Measurements from ENCODE around the gene IL1RL1. TPM values are rescaled to one million over a fixed set of nuclear protein-coding genes. Genes with fewer than 3 reads are reported as not detected.

The IL1RL1 gene
- total RNA-seq, 2 donors from 2014 or later: 4.8 to 65.3 TPM

- H3K27ac ChIP-seq: no peak overlapping the region
- H3K9me3 ChIP-seq: no peaks in the 10 kb centered on the region
- TF ChIP-seq CTCF (IDR thresholded peaks at IDR 0.05): no peak
- no peaks in the 10 kb centered on the region for H3K4me1 ChIP-seq
- no peaks in the 10 kb centered on the region for H3K27me3 ChIP-seq
- H3K36me3 ChIP-seq: no peaks in the 10 kb centered on the region
- no peak overlapping the region for H3K4me3 ChIP-seq
- no peak for DNase-seq (ENCODE audit: low spot score)
These were observed 35.2 kb downstream of the IL1RL1 start for GRCh38 chr2:102346381-102347130.

GRCh38 chr2:102350137-102350793 lies 38.9 kb downstream of the IL1RL1 start:
- Histone ChIP-seq H3K36me3 (no peaks in the 10 kb centered on the region), H3K4me1 (peaks cover 0 to 2% of the 10 kb centered on the region in 2 donors), H3K27ac (no peak overlapping the region), H3K9me3 (no peaks in the 10 kb centered on the region), H3K4me3 (no peak overlapping the region), H3K27me3 (no peaks in the 10 kb centered on the region)
- no peak for TF ChIP-seq CTCF (IDR thresholded peaks at IDR 0.05)
- DNase-seq (ENCODE audit: low spot score): no peak

GRCh38 chr2:102355526-102356380 lies 44.4 kb downstream of the IL1RL1 start, which contains the start of gene IL18R1:
Gene IL18R1, plus strand, starts transcription at chr2:102355796. Its CDS starts 6,865 bp downstream, at chr2:102362661.
- DNase-seq (ENCODE audit: low spot score): peak; percentile 70
- peaks cover 0 to 5% of the 10 kb centered on the region in 2 donors for H3K4me1 ChIP-seq
- peak; percentile 83 to 92 for TF ChIP-seq CTCF (IDR thresholded peaks at IDR 0.05)
- no peaks in the 10 kb centered on the region for H3K27me3 ChIP-seq
- H3K9me3 ChIP-seq: no peaks in the 10 kb centered on the region
- H3K36me3 ChIP-seq: no peaks in the 10 kb centered on the region
- H3K4me3 ChIP-seq: peak within 1 kb of the TSS; percentile 52 to 75
- peak within 1 kb of the TSS; percentile 42 to 80 for H3K27ac ChIP-seq

- Histone ChIP-seq H3K9me3 (no peaks in the 10 kb centered on the region), H3K4me1 (peaks cover 0 to 5% of the 10 kb centered on the region in 2 donors), H3K27ac (peak overlapping the region; percentile 42 to 80), H3K4me3 (peak overlapping the region; percentile 52 to 75), H3K27me3 (no peaks in the 10 kb centered on the region), H3K36me3 (no peaks in the 10 kb centered on the region)
- TF ChIP-seq CTCF (IDR thresholded peaks at IDR 0.05): no peak
- no peak for DNase-seq (ENCODE audit: low spot score)
These were observed 45.0 kb downstream of the IL1RL1 start for GRCh38 chr2:102356381-102356712.

GRCh38 chr2:102356741-102357140 lies 45.4 kb downstream of the IL1RL1 start:
- Histone ChIP-seq H3K9me3 (no peaks in the 10 kb centered on the region), H3K36me3 (no peaks in the 10 kb centered on the region), H3K4me3 (peak overlapping the region in 1 of 2 donors; percentile 75), H3K27me3 (no peaks in the 10 kb centered on the region), H3K27ac (no peak overlapping the region), H3K4me1 (peaks cover 0 to 5% of the 10 kb centered on the region in 2 donors)
- no peak for TF ChIP-seq CTCF (IDR thresholded peaks at IDR 0.05)
- DNase-seq (ENCODE audit: low spot score): no peak
